NCI-H1105 treated with DMSO at 0.1 percent for 48 hours (cell line): Measurements from ENCODE around the gene FTH1.

ENCODE experiments used
- DNase-seq: peaks from one replicate; lab custom pipeline; 2025; lab: John Stamatoyannopoulos, UW

FTH1 gene

GRCh38 chr11:61914471-61915171 is 52.8 kb downstream of the FTH1 start:
- DNase-seq: no peak
